Keratinocyte (primary cell): ENCODE measurements around the gene ALDH1A3.

Experiments
- CTCF ChIP-seq, 3 experiments: IDR thresholded peaks in 1 of 3; conservative IDR thresholded peaks in 1 of 3; optimal IDR thresholded peaks in 1 of 3; 2 replicates in 2 of 3; 3 replicates in 1 of 3; pipeline versions ENCODE3 to v1.5.1; 2011; ENCODE audit warnings: low read length in 3 of 3, mild to moderate bottlenecking in 3 of 3, moderate library complexity in 2 of 3, control low read depth in 1 of 3, inconsistent platforms in 1 of 3; ENCODE audit not compliant: insufficient read depth in 2 of 3; ENCODE audit errors: extremely low read depth in 1 of 3
- EZH2 ChIP-seq: IDR thresholded peaks from one replicate; pipeline ENCODE4 v1.6.1; 2012; ENCODE audit warnings: inconsistent platforms, mild to moderate bottlenecking, low read length, moderate library complexity

- TF ChIP-seq CTCF (optimal IDR thresholded peaks at IDR 0.05 in 1 of 3, IDR thresholded peaks at IDR 0.05 in 1 of 3, conservative IDR thresholded peaks at IDR 0.05 in 1 of 3; ENCODE audit: extremely low read depth in 1 of 3, insufficient read depth in 2 of 3, low read length in 3 of 3), result peak; percentile 72 to 94 (median 80)
- no peak for TF ChIP-seq EZH2
Observed at GRCh38 chr15:100873029-100873677, 6.5 kb upstream of the ALDH1A3 start.
